Tibial nerve (tissue), 4 donors: ENCODE measurements around the gene PLD2.

ENCODE experiments used
- EP300 ChIP-seq, 2 donors: sonication (generic); formaldehyde crosslinking; IDR thresholded peaks; one replicate each; pipeline ENCODE4 v1.6.1; 2017; ENCODE audit warnings: antibody characterized with exemption in 2 of 2, mild to moderate bottlenecking in 1 of 2
- POLR2A ChIP-seq, 2 donors: fragments of 450-650 bp; IDR thresholded peaks; one replicate each; pipeline ENCODE4 v1.6.1; 2017; ENCODE audit warnings: antibody characterized with exemption in 2 of 2, mild to moderate bottlenecking in 2 of 2, moderate library complexity in 2 of 2
- TF ChIP-seq, protein P1 (sequence below), 5 experiments: fragments of 200-600 bp in 3 of 5; fragments of 450-650 bp in 2 of 5; sonication (generic) in 3 of 5; IDR thresholded peaks; one replicate each; pipeline ENCODE4 v1.5.1; 2016 to 2019; ENCODE audit warnings: antibody characterized with exemption in 5 of 5, mild to moderate bottlenecking in 3 of 5, moderate library complexity in 2 of 5

- TF ChIP-seq, protein P1, sequence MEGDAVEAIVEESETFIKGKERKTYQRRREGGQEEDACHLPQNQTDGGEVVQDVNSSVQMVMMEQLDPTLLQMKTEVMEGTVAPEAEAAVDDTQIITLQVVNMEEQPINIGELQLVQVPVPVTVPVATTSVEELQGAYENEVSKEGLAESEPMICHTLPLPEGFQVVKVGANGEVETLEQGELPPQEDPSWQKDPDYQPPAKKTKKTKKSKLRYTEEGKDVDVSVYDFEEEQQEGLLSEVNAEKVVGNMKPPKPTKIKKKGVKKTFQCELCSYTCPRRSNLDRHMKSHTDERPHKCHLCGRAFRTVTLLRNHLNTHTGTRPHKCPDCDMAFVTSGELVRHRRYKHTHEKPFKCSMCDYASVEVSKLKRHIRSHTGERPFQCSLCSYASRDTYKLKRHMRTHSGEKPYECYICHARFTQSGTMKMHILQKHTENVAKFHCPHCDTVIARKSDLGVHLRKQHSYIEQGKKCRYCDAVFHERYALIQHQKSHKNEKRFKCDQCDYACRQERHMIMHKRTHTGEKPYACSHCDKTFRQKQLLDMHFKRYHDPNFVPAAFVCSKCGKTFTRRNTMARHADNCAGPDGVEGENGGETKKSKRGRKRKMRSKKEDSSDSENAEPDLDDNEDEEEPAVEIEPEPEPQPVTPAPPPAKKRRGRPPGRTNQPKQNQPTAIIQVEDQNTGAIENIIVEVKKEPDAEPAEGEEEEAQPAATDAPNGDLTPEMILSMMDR (IDR thresholded peaks at IDR 0.05), result no peak
- TF ChIP-seq POLR2A (IDR thresholded peaks at IDR 0.05), result no peak
- no peak for TF ChIP-seq EP300 (IDR thresholded peaks at IDR 0.05)
These were observed 21.4 kb upstream of the PLD2 start for GRCh38 chr17:4785311-4786105.
